NCI-H82 treated with DMSO at 0.1 percent for 48 hours (cell line): ENCODE results near the gene TP53I13.
"Not testable (repeated sequence)": the region's sequence is repeated elsewhere in the genome, so short reads cannot be mapped to it uniquely, and the experiment has no call there.

Source experiments
- DNase-seq: peaks from one replicate; lab custom pipeline; 2025; ENCODE audit not compliant: unreplicated experiment; lab: John Stamatoyannopoulos, UW

Gene TP53I13

GRCh38 chr17:29568331-29569244 is at the start of gene TP53I13:
TP53I13 (plus strand) TSS chr17:29568701; CDS start chr17:29568759, 58 bp downstream.
- DNase-seq = peak; percentile 80

DNA sequence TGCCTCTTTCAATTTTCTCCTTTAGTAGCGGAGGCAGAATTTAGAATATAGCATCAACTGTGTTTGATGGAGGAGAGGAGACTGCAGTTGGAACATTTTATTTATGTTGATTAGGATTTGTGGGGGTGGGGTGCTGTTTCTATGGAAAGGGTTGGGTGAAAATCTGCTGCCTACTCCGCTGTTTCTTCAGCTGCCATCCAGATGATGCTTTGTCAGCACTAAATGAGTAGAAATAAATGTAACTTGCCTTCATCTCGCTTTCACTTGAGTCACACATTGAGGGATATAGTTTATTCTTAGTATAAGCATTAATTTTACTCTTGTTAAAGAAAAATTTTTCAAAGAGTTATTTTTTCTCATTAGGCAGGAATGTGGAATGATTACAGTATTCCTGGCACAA is 43.8 kb upstream of the TP53I13 start:
- DNase-seq = no peak

DNA sequence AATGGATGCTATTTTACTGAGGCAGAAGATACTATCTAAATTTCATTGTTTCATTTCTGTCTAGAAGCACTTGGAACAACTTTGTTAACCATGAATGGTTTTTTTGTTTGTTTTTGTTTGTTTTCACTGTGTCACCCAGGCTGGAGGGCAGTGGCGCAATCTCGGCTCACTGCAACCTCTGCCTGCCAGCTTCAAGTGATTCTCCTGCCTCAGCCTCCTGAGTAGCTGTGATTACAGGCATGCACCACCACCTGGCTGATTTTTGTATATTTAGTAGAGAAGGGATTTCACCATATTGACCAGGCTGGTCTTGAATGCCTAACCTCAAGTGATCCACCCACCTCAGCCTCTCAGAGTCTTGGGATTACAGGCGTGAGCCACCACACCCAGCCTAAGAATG is 42.2 kb upstream of the TP53I13 start:
- no peak for DNase-seq

GRCh38 chr17:29533976-29534375 is 34.5 kb upstream of the TP53I13 start:
- no peak for DNase-seq

- no peak for DNase-seq
Measured at GRCh38 chr17:29544066-29544465, 24.4 kb upstream of the TP53I13 start.

DNA sequence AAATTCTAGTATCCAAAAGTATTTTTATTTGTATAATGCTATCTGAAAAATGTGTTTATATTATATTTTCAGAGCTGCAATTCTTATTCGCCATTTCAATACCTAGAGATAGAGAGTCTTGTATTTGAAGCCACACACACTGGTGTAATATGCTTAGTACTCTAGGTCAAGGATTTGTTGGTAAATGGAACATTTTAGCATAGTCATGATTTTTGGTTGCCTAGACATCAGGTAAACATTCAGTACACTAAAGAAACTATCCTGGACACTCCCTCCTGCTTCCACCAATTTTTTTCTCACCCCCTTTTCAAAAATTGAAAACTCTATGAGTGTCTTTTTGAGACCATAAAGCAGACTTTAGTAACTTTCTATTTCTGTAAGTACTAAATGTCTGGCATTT is 22.4 kb upstream of the TP53I13 start:
- DNase-seq = no peak

DNA sequence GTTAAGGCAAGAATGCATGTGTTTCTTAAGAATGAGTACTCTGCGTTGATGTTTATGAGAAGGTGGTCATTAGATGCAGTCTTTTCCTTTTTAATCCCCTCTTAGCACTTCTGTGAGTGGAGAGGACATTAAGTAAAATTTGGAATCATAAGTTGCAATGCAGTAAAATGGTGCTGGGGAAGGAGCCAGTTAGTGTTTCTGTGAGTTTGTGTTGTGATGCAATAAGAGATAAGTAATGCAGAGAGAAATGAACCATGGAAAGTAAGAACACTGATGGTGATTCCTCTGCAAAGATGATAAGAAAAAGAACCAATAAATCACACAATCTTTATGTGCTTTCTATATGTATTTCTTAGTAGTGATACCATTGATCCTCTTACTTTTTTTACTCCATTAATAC is 21.7 kb upstream of the TP53I13 start:
- DNase-seq = no peak

DNA sequence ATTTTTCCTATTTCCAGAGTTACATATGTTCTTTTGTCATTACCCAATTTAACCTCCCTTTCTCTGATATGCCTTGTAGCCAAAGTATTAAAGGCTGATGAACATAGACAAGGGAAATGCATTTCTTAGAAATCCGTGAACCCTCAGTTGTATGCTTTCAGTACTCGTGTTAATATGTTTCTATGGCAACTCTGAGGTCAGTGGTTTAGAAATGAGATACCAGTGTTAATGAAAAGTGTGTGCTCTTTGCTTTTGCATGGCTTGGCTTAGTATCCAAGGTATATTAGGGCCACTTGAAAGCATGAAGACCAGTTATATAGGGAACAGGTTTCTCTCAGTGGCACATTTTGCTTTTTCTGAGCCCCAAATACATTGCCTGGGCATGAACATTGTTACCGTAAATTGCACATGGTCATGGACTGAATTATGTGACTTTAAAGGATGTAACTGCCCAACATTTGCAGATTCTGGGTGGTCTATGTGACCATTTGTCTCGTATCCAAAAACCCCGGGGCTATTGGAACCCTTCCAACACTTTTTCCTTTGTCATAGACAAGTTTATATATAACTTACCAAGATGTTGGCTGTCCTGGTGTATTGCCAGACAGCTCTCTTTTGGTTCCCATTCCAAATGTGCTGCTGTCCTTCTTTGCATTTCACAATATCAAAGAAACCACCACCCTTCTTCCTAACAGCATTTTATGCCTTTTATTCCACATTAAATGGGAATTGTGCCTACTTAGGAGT is 19.2 kb upstream of the TP53I13 start:
- DNase-seq = no peak

DNA sequence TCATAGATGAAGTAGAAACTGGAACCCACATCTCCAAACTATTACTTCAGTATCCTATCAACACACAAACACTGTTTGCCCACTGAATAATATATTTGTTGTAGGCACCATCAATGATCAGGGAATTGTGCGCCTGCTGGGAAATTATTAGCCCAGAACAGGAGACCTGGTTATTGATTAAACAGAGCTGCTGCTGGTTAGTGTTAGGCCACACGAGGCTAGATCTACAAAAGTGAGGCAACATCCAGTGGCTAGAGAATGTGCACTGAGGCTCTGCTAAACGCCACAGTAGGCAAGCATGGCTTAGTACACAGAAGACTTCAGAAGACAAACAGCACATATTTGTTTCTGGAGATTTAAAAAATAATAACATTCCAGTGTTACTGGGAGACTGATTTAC is 12.7 kb upstream of the TP53I13 start:
- DNase-seq = no peak

DNA sequence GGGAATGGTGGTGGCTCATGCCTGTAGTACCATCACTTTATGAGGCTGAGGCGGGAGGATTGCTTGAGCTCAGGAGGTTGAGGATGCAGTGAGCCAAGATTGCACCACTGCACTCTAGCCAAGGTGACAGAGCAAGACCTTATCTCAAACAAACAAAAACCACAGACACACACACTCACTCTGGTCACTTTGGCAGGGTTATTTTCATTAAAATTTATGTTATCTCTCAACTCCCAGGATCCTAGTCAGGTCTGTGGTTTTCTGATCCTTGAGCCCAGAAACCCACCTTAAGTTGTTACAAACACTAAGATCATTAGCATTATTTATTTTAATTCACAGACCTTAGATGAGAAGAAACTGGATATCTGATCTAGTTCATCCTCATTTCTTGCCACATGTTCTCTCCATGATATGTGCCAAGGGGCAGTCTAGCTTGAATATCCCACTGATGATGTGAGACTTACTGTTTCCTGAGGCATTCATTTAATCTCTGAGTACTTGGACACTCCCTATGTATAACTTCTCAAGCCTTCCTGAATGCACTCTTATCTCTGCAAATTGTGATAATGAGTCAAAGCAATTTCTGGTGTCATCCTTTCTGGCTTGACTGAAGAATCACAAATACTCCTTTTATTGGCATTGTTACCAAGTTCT is 11.3 kb upstream of the TP53I13 start:
- DNase-seq = no peak

GRCh38 chr17:29557739-29558116 is 10.8 kb upstream of the TP53I13 start:
- no peak for DNase-seq

DNA sequence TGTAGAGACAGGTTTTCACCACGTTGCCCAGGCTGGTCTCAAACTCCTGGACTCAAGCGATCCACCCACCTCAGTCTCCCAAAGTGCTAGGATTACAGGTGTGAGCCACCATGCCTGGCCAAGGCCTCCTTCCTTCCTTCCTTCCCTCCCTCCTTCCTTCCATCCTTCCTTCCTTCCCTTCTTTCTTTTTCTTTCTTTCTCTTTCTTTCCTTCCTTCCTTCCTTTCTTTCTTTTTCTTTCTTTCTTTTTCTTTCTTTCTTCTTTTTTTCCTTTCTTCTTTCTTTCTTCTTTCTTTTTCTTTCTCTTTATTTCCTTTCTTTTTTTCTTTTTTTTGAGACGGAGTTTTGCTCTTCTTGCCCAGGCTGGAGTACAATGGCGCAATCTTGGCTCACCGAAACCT is 10.4 kb upstream of the TP53I13 start:
- DNase-seq = not testable (repeated sequence)

DNA sequence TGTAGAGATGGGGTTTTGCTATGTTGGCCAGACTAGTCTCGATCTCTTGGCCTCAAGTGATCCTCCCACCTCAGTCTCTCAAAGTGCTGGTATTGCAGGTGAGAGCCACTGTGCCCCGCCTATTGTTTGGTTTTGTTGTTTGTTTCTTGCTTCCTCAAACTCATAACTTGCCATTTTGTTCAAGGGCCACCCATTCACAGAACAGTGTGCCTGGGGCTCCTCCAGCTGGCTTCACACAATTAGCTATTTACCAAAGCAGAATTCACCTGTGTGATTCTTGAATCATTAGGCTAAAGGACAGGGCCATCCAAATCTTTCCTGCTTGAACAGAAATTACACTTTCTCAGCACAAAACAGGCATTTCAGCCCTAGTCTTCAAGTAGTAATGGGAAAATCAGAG is 8.9 kb upstream of the TP53I13 start:
- no peak for DNase-seq

GRCh38 chr17:29560316-29560715 is 8.2 kb upstream of the TP53I13 start:
- peak; percentile 99 for DNase-seq

GRCh38 chr17:29561554-29562517 is 6.7 kb upstream of the TP53I13 start:
- peak; percentile 34 for DNase-seq

DNA sequence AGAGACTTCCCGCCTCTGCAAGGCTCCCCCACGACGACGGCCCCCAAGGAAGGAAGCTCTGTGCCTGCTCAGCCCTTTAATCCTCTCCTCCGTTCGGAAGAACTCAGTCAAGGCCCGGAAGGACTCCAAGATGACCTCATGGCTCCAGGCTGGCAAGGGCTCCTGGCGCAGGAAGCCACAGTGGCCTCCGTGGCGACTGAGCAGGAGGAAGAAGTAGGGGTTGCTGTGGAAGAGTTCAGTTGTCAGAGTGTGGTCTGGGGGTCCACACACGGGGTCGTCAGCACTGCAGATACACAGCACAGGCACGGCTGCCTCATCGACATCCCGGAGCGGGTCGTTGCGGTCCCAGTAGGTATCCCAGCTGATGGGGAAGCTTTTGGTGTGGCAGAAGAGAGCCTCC is 5.9 kb upstream of the TP53I13 start:
- DNase-seq = no peak

DNA sequence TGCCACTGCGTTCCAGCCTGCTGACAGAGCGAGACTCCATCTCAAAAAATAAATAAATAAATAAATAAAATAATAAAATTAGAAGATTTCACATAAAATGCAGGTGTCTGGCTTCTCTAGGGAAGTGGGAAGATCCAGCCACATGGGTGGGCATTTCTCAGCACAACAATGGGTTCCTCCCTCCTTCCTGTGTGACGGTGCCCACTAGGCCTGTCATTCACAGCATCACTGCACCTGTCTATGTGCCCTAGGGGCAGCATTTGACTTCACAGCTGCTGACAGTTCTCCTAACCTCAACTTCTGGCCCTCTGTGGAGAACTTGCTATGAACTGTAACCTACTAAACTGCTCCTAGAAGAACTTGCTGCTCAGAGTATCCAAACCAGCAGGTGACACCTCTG is 4.7 kb upstream of the TP53I13 start:
- DNase-seq = no peak

- DNase-seq = peak; percentile 49
Measured at GRCh38 chr17:29565643-29566472, 2.6 kb upstream of the TP53I13 start.

- no peak for DNase-seq
Measured at GRCh38 chr17:29566473-29567303, 1.8 kb upstream of the TP53I13 start, which contains the start of gene ABHD15. ABHD15 (minus strand) TSS chr17:29567037; CDS start chr17:29566966, 71 bp downstream.
